ENCODE data around the gene LPP. TPM values are rescaled to one million over a fixed set of nuclear protein-coding genes. Genes with fewer than 3 reads are reported as not detected.

LPP gene
- total RNA-seq, 1 donor from 2014 or later, result 222 TPM

GRCh38 chr3:188279502-188280335, 125.8 kb downstream of the LPP start:
- DNase-seq (ENCODE audit: low read depth), result peak; percentile 82
- Histone ChIP-seq H2AFZ (ENCODE audit: low read depth, low read length) (no peak overlapping the region), H3K27ac (ENCODE audit: low read depth, low read length) (peak overlapping the region; percentile 43), H3K36me3 (ENCODE audit: insufficient read depth, low read length) (no peaks in the 10 kb centered on the region), H4K20me1 (ENCODE audit: insufficient read depth, low read length) (peaks cover 36% of the 10 kb centered on the region), H3K4me2 (ENCODE audit: low read length) (peak overlapping the region; percentile 13), H3K9ac (ENCODE audit: low read length) (peak overlapping the region; percentile 5), H3K9me3 (ENCODE audit: insufficient read depth, low read depth, low read length) (no peaks in the 10 kb centered on the region), H3K79me2 (ENCODE audit: insufficient read depth, low read length) (peaks cover 97% of the 10 kb centered on the region), H3K4me3 (ENCODE audit: insufficient read depth, low read depth, low read length) (no peak overlapping the region), H3K27me3 (ENCODE audit: insufficient read depth, low read length) (no peaks in the 10 kb centered on the region), H3K4me1 (ENCODE audit: insufficient read depth, low read length) (peaks cover 19% of the 10 kb centered on the region)
- no peaks in the 10 kb centered on the region for H3K9me3 Mint-ChIP-seq (ENCODE audit: unreplicated experiment)
- H3K36me3 Mint-ChIP-seq (ENCODE audit: low read depth, unreplicated experiment), result peaks cover 24% of the 10 kb centered on the region
- H3K27ac Mint-ChIP-seq (ENCODE audit: unreplicated experiment), result peak overlapping the region; percentile 83
- H3K4me1 Mint-ChIP-seq (ENCODE audit: low read depth, unreplicated experiment), result peaks cover 40% of the 10 kb centered on the region
- H3K4me3 Mint-ChIP-seq (ENCODE audit: unreplicated experiment), result no peak overlapping the region
- TF ChIP-seq CTCF (IDR thresholded peaks at IDR 0.05; ENCODE audit: insufficient read depth, low read depth, low read length), result no peak
- FAIRE-seq, result no peak
- no peaks in the 10 kb centered on the region for H3K27me3 Mint-ChIP-seq (ENCODE audit: low read depth, unreplicated experiment)

GRCh38 chr3:188280627-188281026, 126.7 kb downstream of the LPP start:
- Histone ChIP-seq H3K79me2 (ENCODE audit: insufficient read depth, low read length) (peaks cover 98% of the 10 kb centered on the region), H3K4me1 (ENCODE audit: insufficient read depth, low read length) (peaks cover 29% of the 10 kb centered on the region), H3K27me3 (ENCODE audit: insufficient read depth, low read length) (no peaks in the 10 kb centered on the region), H2AFZ (ENCODE audit: low read depth, low read length) (no peak overlapping the region), H3K4me3 (ENCODE audit: insufficient read depth, low read depth, low read length) (no peak overlapping the region), H3K36me3 (ENCODE audit: insufficient read depth, low read length) (no peaks in the 10 kb centered on the region), H3K9me3 (ENCODE audit: insufficient read depth, low read depth, low read length) (no peaks in the 10 kb centered on the region), H3K9ac (ENCODE audit: low read length) (no peak overlapping the region), H4K20me1 (ENCODE audit: insufficient read depth, low read length) (peaks cover 36% of the 10 kb centered on the region), H3K27ac (ENCODE audit: low read depth, low read length) (peak overlapping the region; percentile 43), H3K4me2 (ENCODE audit: low read length) (no peak overlapping the region)
- TF ChIP-seq EZH2 (IDR thresholded peaks at IDR 0.05; ENCODE audit: insufficient read depth, low read length) (no peak), CTCF (IDR thresholded peaks at IDR 0.05; ENCODE audit: insufficient read depth, low read depth, low read length) (no peak)
- Mint-ChIP-seq H3K4me1 (ENCODE audit: low read depth, unreplicated experiment) (peaks cover 49% of the 10 kb centered on the region), H3K27me3 (ENCODE audit: low read depth, unreplicated experiment) (no peaks in the 10 kb centered on the region), H3K4me3 (ENCODE audit: unreplicated experiment) (peak overlapping the region; percentile 9), H3K36me3 (ENCODE audit: low read depth, unreplicated experiment) (peaks cover 24% of the 10 kb centered on the region), H3K9me3 (ENCODE audit: unreplicated experiment) (no peaks in the 10 kb centered on the region), H3K27ac (ENCODE audit: unreplicated experiment) (peak overlapping the region; percentile 13)
- DNase-seq (ENCODE audit: low read depth) (no peak), FAIRE-seq (no peak)

GRCh38 chr3:188282871-188283270, 128.9 kb downstream of the LPP start:
- FAIRE-seq (no peak), DNase-seq (ENCODE audit: low read depth) (no peak)
- Histone ChIP-seq H2AFZ (ENCODE audit: low read depth, low read length) (no peak overlapping the region), H3K79me2 (ENCODE audit: insufficient read depth, low read length) (peaks cover 90% of the 10 kb centered on the region), H4K20me1 (ENCODE audit: insufficient read depth, low read length) (peaks cover 33% of the 10 kb centered on the region), H3K4me2 (ENCODE audit: low read length) (no peak overlapping the region), H3K9ac (ENCODE audit: low read length) (no peak overlapping the region), H3K9me3 (ENCODE audit: insufficient read depth, low read depth, low read length) (no peaks in the 10 kb centered on the region), H3K27me3 (ENCODE audit: insufficient read depth, low read length) (no peaks in the 10 kb centered on the region), H3K36me3 (ENCODE audit: insufficient read depth, low read length) (no peaks in the 10 kb centered on the region), H3K27ac (ENCODE audit: low read depth, low read length) (peak overlapping the region; percentile 8), H3K4me3 (ENCODE audit: insufficient read depth, low read depth, low read length) (no peak overlapping the region), H3K4me1 (ENCODE audit: insufficient read depth, low read length) (peaks cover 44% of the 10 kb centered on the region)
- Mint-ChIP-seq H3K27me3 (ENCODE audit: low read depth, unreplicated experiment) (no peaks in the 10 kb centered on the region), H3K27ac (ENCODE audit: unreplicated experiment) (peak overlapping the region; percentile 15), H3K4me1 (ENCODE audit: low read depth, unreplicated experiment) (peaks cover 59% of the 10 kb centered on the region), H3K9me3 (ENCODE audit: unreplicated experiment) (no peaks in the 10 kb centered on the region), H3K36me3 (ENCODE audit: low read depth, unreplicated experiment) (peaks cover 14% of the 10 kb centered on the region), H3K4me3 (ENCODE audit: unreplicated experiment) (no peak overlapping the region)
- no peak for TF ChIP-seq CTCF (IDR thresholded peaks at IDR 0.05; ENCODE audit: insufficient read depth, low read depth, low read length)
- TF ChIP-seq EZH2 (IDR thresholded peaks at IDR 0.05; ENCODE audit: insufficient read depth, low read length), result no peak
